GM12878 (cell line): ENCODE results near the gene ATF6. TPM values are rescaled to one million over a fixed set of nuclear protein-coding genes. Genes with fewer than 3 reads are reported as not detected.

Source experiments
- BCLAF1 ChIP-seq: fragments of 450-650 bp; IDR thresholded peaks from 2 replicates; pipeline ENCODE4 v1.6.1; 2017; ENCODE audit warnings: antibody characterized with exemption, mild to moderate bottlenecking, moderate library complexity
- DPF2 ChIP-seq: fragments of 450-650 bp; IDR thresholded peaks from 2 replicates; pipeline ENCODE4 v1.6.1; 2017; ENCODE audit warnings: mild to moderate bottlenecking
- IKZF2 ChIP-seq, 2 experiments: fragments of 450-650 bp; IDR thresholded peaks; 2 replicates each; pipeline ENCODE4 v1.6.1; 2017; ENCODE audit warnings: mild to moderate bottlenecking in 2 of 2, moderate library complexity in 2 of 2
- NFXL1 ChIP-seq: fragments of 450-650 bp; IDR thresholded peaks from 2 replicates; pipeline ENCODE4 v1.6.1; 2017; ENCODE audit warnings: antibody characterized with exemption, mild to moderate bottlenecking, borderline replicate concordance
- NKRF ChIP-seq: fragments of 450-650 bp; conservative IDR thresholded peaks from 2 replicates; pipeline ENCODE4 v1.6.1; 2017; ENCODE audit warnings: mild to moderate bottlenecking, moderate library complexity
- NR2C1 ChIP-seq: fragments of 450-650 bp; IDR thresholded peaks from 2 replicates; pipeline ENCODE4 v1.6.1; 2017; ENCODE audit warnings: antibody characterized with exemption, mild to moderate bottlenecking, moderate library complexity
- POLR2AphosphoS5 ChIP-seq: IDR thresholded peaks from 2 replicates; pipeline ENCODE4 v1.6.1; 2011; ENCODE audit warnings: mild to moderate bottlenecking, low read length, inconsistent platforms
- POU2F2 ChIP-seq: IDR thresholded peaks from 3 replicates; pipeline ENCODE4 v1.6.1; 2011; ENCODE audit warnings: low read depth, mild to moderate bottlenecking, low read length, borderline replicate concordance
- RAD21 ChIP-seq: IDR thresholded peaks from 2 replicates; pipeline ENCODE4 v1.6.1; 2011; ENCODE audit warnings: mild to moderate bottlenecking, low read depth, low read length, moderate library complexity; ENCODE audit not compliant: insufficient read depth
- RBBP5 ChIP-seq: fragments of 200-600 bp; sonication (generic); conservative IDR thresholded peaks from 2 replicates; pipeline ENCODE4 v1.6.1; 2016
- RCOR1 ChIP-seq: conservative IDR thresholded peaks from 2 replicates; pipeline ENCODE4 v1.6.1; 2012; ENCODE audit warnings: low read depth, low read length, improper control_type of control experiment
- RELA ChIP-seq: fragments of 450-650 bp; IDR thresholded peaks from 2 replicates; pipeline ENCODE4 v1.8.0; 2014; ENCODE audit warnings: borderline replicate concordance; ENCODE audit not compliant: partially characterized antibody
- SIN3A ChIP-seq: IDR thresholded peaks from 2 replicates; pipeline ENCODE4 v1.6.1; 2012; ENCODE audit warnings: low read depth, low read length, improper control_type of control experiment
- STAT3 ChIP-seq: IDR thresholded peaks from 2 replicates; pipeline ENCODE4 v1.6.1; 2011; ENCODE audit warnings: low read depth, low read length, improper control_type of control experiment
- SUPT20H ChIP-seq: IDR thresholded peaks from 2 replicates; pipeline ENCODE4 v1.6.1; 2011; ENCODE audit warnings: low read depth, mild to moderate bottlenecking, low read length, moderate library complexity, borderline replicate concordance; ENCODE audit not compliant: control insufficient read depth
- TCF12 ChIP-seq: IDR thresholded peaks from 2 replicates; pipeline ENCODE4 v1.6.1; 2011; ENCODE audit warnings: low read depth, mild to moderate bottlenecking, low read length
- USF2 ChIP-seq: IDR thresholded peaks from 2 replicates; pipeline ENCODE4 v1.6.1; 2011; ENCODE audit warnings: low read depth, low read length, improper control_type of control experiment, borderline replicate concordance
- ZNF274 ChIP-seq: IDR thresholded peaks from one replicate; pipeline ENCODE4 v1.8.0; 2011; ENCODE audit not compliant: insufficient read length, insufficient read depth
- ZNF592 ChIP-seq: fragments of 450-650 bp; IDR thresholded peaks from 2 replicates; pipeline ENCODE4 v1.6.1; 2017; ENCODE audit warnings: mild to moderate bottlenecking, moderate library complexity
- ZZZ3 ChIP-seq: IDR thresholded peaks from 2 replicates; pipeline ENCODE4 v1.6.1; 2011; ENCODE audit warnings: low read depth; ENCODE audit not compliant: control insufficient read depth, insufficient read length
- polyA plus RNA-seq, 11 experiments: library from polyadenylated mRNA; depleted of rRNA in 4 of 11; unstranded in 6 of 11; stranded (reverse) in 5 of 11; fragments of >200 nt; fragmentation: Nextera tagmentation in 4 of 11; fragmentation: Illumina TruSeq in 1 of 11; extraction: Ambion mirVana in 4 of 11; extraction: Trizol in 1 of 11; gene quantifications; 1 replicate in 1 of 11; 2 replicates in 10 of 11; pipeline versions ENCODE4 v1.2.1 to v1.2.3, GENCODE V29; 2011 to 2016; ENCODE audit warnings: inconsistent platforms in 2 of 11, missing spikeins in 2 of 11, low read depth in 1 of 11
- total RNA-seq, 4 experiments: library from RNA; depleted of rRNA in 3 of 4; stranded (reverse); fragments of >200 nt in 3 of 4; fragmentation: Illumina TruSeq in 1 of 4; extraction: Trizol in 1 of 4; gene quantifications; 2 replicates each; pipeline versions ENCODE4 v1.2.1 to v1.2.3, GENCODE V29; 2013 to 2021

Gene ATF6
- total and polyA plus RNA-seq, 10 of the 15 experiments (the other 5 are each of a cell fraction or from before 2014, with no cell fraction given) = 7.8 to 24.3 (median 14.7) TPM

- TF ChIP-seq NKRF (no peak), BCLAF1 (no peak), POLR2AphosphoS5 (no peak), STAT3 (no peak), RAD21 (no peak), NR2C1 (no peak), RCOR1 (no peak), IKZF2 (IDR thresholded peaks at IDR 0.05) (peak; percentile 81 to 82), RELA (no peak), SIN3A (no peak), POU2F2 (peak; percentile 64; the same call in 1 of the 3 replicates), DPF2 (no peak), ZZZ3 (no peak), TCF12 (no peak), SUPT20H (no peak), ZNF592 (no peak), ZNF274 (no peak), USF2 (no peak), NFXL1 (no peak), RBBP5 (no peak)
These were observed 196.2 kb downstream of the ATF6 start (continued) for GRCh38 chr1:161962091-161962887.
